Measurements from ENCODE around the gene NECTIN1.

GRCh38 chr11:119635041-119635740 is 93.8 kb downstream of the NECTIN1 start:
- TF ChIP-seq, protein P1, sequence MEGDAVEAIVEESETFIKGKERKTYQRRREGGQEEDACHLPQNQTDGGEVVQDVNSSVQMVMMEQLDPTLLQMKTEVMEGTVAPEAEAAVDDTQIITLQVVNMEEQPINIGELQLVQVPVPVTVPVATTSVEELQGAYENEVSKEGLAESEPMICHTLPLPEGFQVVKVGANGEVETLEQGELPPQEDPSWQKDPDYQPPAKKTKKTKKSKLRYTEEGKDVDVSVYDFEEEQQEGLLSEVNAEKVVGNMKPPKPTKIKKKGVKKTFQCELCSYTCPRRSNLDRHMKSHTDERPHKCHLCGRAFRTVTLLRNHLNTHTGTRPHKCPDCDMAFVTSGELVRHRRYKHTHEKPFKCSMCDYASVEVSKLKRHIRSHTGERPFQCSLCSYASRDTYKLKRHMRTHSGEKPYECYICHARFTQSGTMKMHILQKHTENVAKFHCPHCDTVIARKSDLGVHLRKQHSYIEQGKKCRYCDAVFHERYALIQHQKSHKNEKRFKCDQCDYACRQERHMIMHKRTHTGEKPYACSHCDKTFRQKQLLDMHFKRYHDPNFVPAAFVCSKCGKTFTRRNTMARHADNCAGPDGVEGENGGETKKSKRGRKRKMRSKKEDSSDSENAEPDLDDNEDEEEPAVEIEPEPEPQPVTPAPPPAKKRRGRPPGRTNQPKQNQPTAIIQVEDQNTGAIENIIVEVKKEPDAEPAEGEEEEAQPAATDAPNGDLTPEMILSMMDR (conservative IDR thresholded peaks at IDR 0.05; ENCODE audit: low read depth, low read length): no peak
- TF ChIP-seq POLR2A (IDR thresholded peaks at IDR 0.05; ENCODE audit: low read depth, low read length): no peak
- no peak for TF ChIP-seq SMC3 (IDR thresholded peaks at IDR 0.05; ENCODE audit: low read depth, low read length)
- no peak for TF ChIP-seq FOS (IDR thresholded peaks at IDR 0.05; ENCODE audit: low read depth, low read length)

Measured in IMR-90 (cell line).